ENCODE measurements around the gene DNAJB12.
"Not testable (repeated sequence)": the region's sequence is repeated elsewhere in the genome, so short reads cannot be mapped to it uniquely, and the experiment has no call there.

Gene DNAJB12

DNA sequence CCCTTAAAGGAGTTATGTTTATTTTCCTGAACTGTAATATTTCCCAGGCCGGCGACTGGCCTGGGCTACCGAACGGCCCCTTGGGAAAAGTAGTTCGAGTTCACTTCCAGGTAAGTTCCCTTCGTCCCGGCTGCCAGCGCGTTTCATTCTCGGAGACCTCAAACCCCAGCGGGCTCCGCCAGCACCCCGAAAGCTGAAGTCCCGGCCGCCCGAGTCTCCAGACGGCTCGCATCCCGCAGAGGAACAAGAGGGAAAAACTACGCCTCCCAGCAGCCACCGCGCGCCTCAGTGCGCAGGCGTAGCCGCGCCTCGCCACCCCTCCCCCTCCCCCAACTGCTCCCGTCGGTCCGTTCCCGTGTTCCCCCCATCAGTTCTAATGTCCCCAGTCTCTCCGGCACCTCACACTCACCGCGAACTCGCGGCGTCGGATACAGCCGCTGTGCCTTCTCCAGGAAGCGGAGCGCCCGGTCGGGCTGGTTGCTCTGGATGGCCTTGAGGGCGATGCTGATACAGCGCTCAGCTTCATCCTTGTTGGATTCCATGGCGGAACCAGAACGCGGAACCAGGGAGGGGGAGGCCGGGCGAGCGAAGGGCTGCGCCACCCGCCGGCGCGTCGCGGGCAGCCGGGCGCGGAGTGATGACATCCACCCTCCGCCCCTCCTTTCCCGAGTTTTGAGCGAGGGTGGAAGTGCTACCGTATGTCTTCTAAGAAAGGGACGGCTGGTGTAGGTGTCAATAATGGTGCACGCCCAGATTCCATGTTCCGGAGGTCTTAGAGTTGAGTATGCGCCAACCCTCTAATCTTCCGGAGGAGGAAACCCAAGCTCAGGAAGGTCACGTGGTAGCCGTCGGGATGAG, at the start of gene DNAJB12:
Gene DNAJB12 (minus strand): TSS at position 564 of the 858 bp plus-strand sequence. CDS start 22 bp downstream, at position 542.
- ATAC-seq (replicated peaks), result peak; percentile 88 to 91
- Mint-ChIP-seq H3K27ac (peak within 1 kb of the TSS; percentile 100), H3K9me3 (no peaks in the 10 kb centered on the region), H3K4me1 (peaks cover 21 to 46% of the 10 kb centered on the region in 2 donors), H3K27me3 (no peaks in the 10 kb centered on the region), H3K4me3 (peak within 1 kb of the TSS; percentile 98 to 99), H3K36me3 (peaks cover 15 to 24% of the 10 kb centered on the region in 2 donors)
- peak; percentile 92 for DNase-seq

DNA sequence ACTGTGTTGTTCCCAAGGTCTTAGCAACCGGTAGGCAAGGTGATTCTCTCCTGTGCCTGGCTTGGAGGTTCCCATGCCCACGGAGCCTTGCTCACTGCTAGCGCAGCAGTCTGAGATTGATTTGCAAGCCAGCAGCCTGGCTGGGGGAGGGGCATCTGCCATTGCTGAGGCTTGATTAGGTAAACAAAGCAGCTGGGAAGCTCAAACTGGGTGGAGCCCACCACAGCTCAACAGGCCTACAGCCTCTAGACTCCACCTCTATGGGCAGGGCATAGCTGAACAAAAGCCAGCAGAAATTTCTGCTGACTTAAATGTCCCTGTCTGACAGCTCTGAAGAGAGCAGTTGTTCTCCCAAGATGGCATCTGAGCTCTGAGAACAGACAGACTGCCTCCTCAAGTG, 40.9 kb upstream of the DNAJB12 start:
- not testable (repeated sequence) for H3K27ac Mint-ChIP-seq; DNase-seq; H3K27me3 Mint-ChIP-seq; H3K4me3 Mint-ChIP-seq; H3K4me1 Mint-ChIP-seq; H3K9me3 Mint-ChIP-seq; ATAC-seq (replicated peaks)
- peaks cover 28 to 43% of the 10 kb centered on the region in 2 donors for H3K36me3 Mint-ChIP-seq

DNA sequence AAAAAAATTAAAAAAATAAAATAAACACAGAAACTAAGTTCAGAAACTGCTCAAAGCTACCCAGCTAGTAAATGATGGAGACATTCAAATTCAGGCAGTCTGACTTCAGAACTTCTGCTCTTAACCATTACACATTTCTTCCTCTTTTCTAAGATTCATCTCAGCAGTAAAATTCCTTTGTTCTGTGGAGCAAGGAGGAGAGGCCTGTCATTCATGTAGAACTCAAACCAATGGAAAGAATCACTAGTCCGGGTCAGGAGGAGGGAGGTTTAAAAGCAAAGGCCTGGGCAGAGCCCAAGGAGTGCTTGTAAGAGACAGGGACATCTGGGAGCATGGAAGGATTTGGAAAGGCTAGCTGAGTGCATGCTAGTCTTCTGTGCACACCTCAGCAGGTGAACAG, 37.9 kb upstream of the DNAJB12 start:
- Mint-ChIP-seq H3K36me3 (peaks cover 24 to 31% of the 10 kb centered on the region in 2 donors), H3K9me3 (no peaks in the 10 kb centered on the region), H3K27me3 (no peaks in the 10 kb centered on the region), H3K4me1 (peaks cover 0 to 2% of the 10 kb centered on the region in 2 donors), H3K27ac (no peak overlapping the region), H3K4me3 (no peak overlapping the region)
- ATAC-seq (replicated peaks) (no peak), DNase-seq (no peak)

DNA sequence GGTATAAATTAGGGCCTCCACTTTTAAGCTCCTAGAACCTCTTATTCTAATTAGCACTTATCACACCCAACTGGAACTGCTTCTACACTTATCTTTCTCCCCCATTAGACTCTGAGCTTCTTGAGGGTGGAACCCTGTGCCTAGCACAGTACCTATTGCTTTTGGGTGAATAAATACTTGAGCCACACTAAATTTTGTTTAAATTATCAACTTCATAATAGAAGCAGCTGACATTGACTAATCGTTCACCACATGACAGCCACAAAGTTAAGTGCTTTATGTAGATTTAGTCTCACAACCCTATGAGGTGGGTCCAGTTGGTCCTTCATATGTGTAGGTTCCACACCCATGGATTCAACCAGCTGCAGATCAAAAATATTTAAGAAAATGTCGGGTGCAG, 36.0 kb upstream of the DNAJB12 start:
- H3K36me3 Mint-ChIP-seq, result peaks cover 11 to 15% of the 10 kb centered on the region in 2 donors

DNA sequence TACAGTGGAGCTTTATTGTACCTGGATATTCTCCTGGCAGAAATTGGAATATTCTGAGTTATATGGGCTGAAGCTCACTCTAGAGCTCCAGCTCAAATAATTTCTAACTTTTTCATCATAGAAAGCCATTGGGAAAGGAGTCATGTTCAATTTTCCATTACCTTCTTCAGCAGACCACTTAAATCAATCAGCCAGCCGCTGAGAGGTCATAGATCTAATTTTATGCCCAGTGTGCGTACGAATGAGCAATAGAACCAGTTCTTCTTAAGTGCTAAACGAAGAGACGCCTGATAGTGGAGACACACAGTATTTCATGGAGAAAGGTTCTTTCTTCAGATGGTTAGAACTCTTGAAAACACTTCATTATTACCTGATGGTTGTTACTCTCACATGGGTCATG, 35.0 kb upstream of the DNAJB12 start:
- no peaks in the 10 kb centered on the region for H3K9me3 Mint-ChIP-seq
- H3K27me3 Mint-ChIP-seq, result no peaks in the 10 kb centered on the region
- peaks cover 5 to 6% of the 10 kb centered on the region in 2 donors for H3K4me1 Mint-ChIP-seq
- no peak overlapping the region for H3K4me3 Mint-ChIP-seq
- no peak for DNase-seq
- ATAC-seq (replicated peaks), result no peak
- H3K27ac Mint-ChIP-seq, result no peak overlapping the region
- peaks cover 8 to 9% of the 10 kb centered on the region in 2 donors for H3K36me3 Mint-ChIP-seq

More for the DNA sequence above, 36.0 kb upstream of the DNAJB12 start:
- no peak overlapping the region for H3K27ac Mint-ChIP-seq
- no peak overlapping the region for H3K4me3 Mint-ChIP-seq
- no peaks in the 10 kb centered on the region for H3K27me3 Mint-ChIP-seq
- H3K4me1 Mint-ChIP-seq, result peaks cover 0 to under 1% of the 10 kb centered on the region in 2 donors
- no peaks in the 10 kb centered on the region for H3K9me3 Mint-ChIP-seq
- ATAC-seq (replicated peaks) (no peak), DNase-seq (no peak)

DNA sequence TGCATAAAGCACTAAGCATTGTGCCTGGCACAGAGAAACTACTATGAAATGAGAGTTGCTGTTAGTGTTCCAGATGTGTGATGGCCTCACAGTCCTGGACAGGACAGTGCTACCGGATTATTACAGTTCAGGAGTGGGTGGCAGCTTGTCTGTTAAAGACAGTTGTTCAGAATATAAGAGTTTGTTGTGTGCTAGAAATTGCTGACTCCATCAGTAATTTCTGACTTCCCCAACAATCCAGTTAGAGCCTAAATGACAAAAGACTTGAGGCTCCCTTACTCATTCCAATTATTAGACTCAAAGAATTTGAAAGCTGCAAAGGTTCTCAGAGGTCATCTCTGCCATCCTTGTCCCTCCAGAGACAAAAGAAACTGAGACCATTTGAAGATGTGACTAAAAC, 34.3 kb upstream of the DNAJB12 start:
- no peak overlapping the region for H3K27ac Mint-ChIP-seq
- no peak overlapping the region for H3K4me3 Mint-ChIP-seq
- DNase-seq (no peak), ATAC-seq (replicated peaks) (no peak)
- peaks cover 5 to 6% of the 10 kb centered on the region in 2 donors for H3K4me1 Mint-ChIP-seq
- no peaks in the 10 kb centered on the region for H3K27me3 Mint-ChIP-seq
- no peaks in the 10 kb centered on the region for H3K9me3 Mint-ChIP-seq
- peaks cover 8 to 9% of the 10 kb centered on the region in 2 donors for H3K36me3 Mint-ChIP-seq

DNA sequence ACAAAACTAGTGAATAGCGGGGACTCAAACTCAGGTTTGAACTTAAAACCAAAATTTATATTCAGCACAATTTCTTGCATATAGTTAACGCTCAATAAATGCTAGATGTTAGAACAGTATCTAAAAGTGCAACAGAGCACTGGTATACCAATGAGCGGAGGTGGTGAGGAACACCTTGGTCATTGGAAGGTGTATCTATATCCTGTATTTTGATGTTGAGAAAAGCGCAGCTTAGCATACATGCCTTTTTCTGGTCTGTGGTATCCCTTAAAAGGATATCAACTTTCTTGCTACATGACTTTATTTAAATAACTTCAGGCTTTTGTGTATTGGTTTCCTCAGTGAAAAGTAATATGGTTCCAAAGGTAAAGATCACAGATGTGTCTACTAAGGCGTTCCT, 33.3 kb upstream of the DNAJB12 start:
- ATAC-seq (replicated peaks), result no peak
- Mint-ChIP-seq H3K36me3 (peaks cover 3 to 5% of the 10 kb centered on the region in 2 donors), H3K27ac (no peak overlapping the region), H3K9me3 (no peaks in the 10 kb centered on the region), H3K4me3 (no peak overlapping the region), H3K27me3 (no peaks in the 10 kb centered on the region), H3K4me1 (peaks cover 5 to 6% of the 10 kb centered on the region in 2 donors)
- DNase-seq, result no peak

DNA sequence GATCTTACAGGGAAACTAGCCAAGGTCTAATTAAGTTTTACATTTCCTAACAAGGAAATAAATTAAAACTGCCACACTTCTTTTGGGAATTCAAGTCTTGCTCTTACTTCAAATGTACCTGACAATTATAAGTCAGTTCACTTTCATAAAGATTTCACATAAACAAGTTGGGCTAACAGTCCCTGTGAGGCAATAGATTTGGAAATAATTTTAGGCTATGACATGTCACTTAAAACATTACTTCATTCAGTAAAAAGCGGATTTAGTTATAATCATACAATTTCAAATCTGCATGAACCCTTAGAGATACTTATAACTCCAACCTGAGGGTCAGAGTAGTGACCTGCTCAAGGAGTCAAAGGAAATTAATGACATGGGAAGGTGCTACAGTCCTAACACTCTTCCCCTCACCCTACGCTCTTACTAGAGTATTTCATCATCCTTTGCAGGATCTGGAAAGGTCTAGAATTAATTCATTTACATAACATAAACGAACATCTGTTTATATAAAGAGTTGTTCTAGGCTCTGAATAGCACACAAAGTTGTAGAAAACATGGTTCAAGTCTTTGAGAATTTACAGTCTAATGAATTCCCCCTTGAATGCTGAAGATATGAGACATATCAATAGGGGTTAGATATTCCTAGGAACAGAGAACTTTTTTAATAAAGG, 32.3 kb upstream of the DNAJB12 start:
- ATAC-seq (replicated peaks), result no peak
- Mint-ChIP-seq H3K4me1 (peaks cover 5 to 6% of the 10 kb centered on the region in 2 donors), H3K27ac (no peak overlapping the region), H3K9me3 (no peaks in the 10 kb centered on the region), H3K36me3 (peaks cover 0 to 1% of the 10 kb centered on the region in 2 donors), H3K4me3 (no peak overlapping the region), H3K27me3 (no peaks in the 10 kb centered on the region)
- no peak for DNase-seq

DNA sequence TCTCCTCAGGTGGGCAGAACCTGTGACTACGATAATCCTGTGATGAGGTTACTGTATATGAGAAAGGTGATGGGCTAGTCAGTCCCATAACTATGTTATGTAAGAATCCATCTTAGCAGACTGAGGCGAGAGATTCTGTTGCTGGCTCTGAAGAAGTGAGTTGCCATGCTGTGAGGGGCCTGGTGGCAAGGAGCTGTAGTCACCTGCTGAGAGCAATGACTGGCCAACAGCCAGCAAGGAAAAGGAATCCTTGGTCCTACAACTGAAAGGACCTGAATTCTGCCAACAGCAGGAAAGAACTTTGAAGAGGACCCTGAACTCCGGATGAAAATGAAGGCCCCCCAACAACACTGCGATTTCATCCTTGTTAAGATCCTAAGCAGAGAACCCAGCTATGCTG, 31.0 kb upstream of the DNAJB12 start:
- Mint-ChIP-seq H3K9me3 (no peaks in the 10 kb centered on the region), H3K4me1 (peaks cover 5 to 6% of the 10 kb centered on the region in 2 donors), H3K36me3 (peaks cover 0 to 1% of the 10 kb centered on the region in 2 donors), H3K27me3 (no peaks in the 10 kb centered on the region), H3K4me3 (no peak overlapping the region), H3K27ac (no peak overlapping the region)
- DNase-seq (no peak), ATAC-seq (replicated peaks) (no peak)

DNA sequence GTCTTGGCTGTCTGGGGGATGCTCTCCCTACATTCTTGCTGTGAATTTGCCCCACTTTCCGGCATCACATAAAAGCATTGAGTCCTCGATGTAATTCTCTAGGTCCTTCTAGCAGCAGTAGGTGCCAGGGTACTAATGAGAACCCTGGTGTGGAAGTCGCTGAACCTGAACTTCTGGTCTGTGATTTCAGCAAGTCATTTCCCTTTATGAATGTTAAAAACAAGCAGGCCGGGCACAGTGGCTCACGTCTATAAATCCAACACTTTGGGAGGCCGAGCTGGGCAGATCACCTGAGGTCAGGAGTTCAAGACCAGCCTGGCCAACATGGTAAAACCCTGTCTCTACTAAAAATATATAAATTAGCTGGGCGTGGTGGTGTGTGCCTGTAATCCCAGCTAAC, 30.3 kb upstream of the DNAJB12 start:
- H3K4me1 Mint-ChIP-seq; H3K36me3 Mint-ChIP-seq; H3K4me3 Mint-ChIP-seq; ATAC-seq (replicated peaks); H3K9me3 Mint-ChIP-seq; DNase-seq; H3K27me3 Mint-ChIP-seq; H3K27ac Mint-ChIP-seq: not testable (repeated sequence)

DNA sequence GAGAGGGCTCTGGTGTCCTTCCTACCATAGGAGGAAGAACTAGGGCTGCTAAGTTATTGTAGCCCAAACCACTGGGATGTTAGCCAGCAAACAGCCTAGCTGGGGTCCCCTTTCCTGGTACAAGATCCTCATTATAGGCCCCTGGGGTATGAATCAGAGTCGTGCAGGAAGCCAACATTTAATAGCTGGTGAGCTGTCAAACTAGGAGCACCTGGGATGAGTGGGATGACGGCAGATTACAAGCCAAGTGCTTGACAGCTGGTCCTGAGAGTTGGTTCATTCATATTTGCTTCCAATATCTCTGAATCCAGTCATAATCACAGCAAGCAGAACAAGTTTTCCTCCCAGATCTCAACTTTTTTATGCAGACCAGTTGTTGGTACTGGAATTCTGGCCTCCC, 25.1 kb upstream of the DNAJB12 start:
- no peak for ATAC-seq (replicated peaks)
- Mint-ChIP-seq H3K4me1 (peaks cover under 1 to 5% of the 10 kb centered on the region in 2 donors), H3K27ac (no peak overlapping the region), H3K27me3 (no peaks in the 10 kb centered on the region), H3K4me3 (no peak overlapping the region), H3K36me3 (peaks cover 7 to 8% of the 10 kb centered on the region in 2 donors), H3K9me3 (no peaks in the 10 kb centered on the region)
- DNase-seq, result no peak

DNA sequence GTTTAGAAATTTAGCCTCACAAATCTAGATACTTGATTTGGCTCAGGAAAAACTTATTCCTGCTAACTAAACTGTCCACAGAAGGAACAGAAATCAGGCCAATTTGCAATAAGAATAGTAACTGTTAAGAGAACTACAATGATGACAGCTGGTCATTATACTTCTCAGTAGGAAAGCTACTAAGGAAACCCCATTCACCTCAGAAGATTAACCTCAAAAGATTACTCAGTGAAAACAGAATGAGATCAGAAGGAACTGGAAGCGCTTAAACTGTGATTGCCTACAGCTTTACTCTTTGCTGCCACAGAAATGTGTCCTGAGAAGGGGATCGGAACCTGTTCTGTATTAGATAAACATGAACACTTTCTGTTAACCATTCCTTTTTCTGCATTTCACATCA, 24.3 kb upstream of the DNAJB12 start:
- Mint-ChIP-seq H3K9me3 (no peaks in the 10 kb centered on the region), H3K36me3 (peaks cover 7% of the 10 kb centered on the region in 2 donors), H3K4me3 (no peak overlapping the region), H3K27ac (no peak overlapping the region), H3K27me3 (no peaks in the 10 kb centered on the region), H3K4me1 (peaks cover 0 to 5% of the 10 kb centered on the region in 2 donors)
- ATAC-seq (replicated peaks), result no peak
- no peak for DNase-seq

DNA sequence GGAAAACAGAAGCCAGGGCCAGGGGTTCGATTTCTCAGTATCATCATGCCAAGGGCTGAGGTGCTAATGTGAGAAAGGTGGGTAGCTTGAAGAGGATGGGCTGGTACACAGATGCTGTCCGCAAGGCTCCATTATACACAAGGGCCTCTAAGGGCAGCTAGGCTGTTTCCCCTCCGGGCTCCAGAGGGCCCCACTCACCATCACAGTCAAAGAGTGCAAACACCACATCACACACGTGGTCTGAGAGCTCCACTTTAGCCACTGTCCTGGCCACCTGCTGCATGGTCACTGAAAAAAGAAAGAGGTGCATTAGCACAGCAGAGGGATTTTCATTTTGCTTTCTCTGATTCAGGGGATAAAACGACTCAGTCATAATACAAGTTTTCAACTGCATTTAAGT, 20.9 kb upstream of the DNAJB12 start:
- Mint-ChIP-seq H3K9me3 (no peaks in the 10 kb centered on the region), H3K4me1 (peaks cover 0 to 5% of the 10 kb centered on the region in 2 donors), H3K27ac (no peak overlapping the region), H3K36me3 (peaks cover 9 to 11% of the 10 kb centered on the region in 2 donors), H3K27me3 (no peaks in the 10 kb centered on the region), H3K4me3 (no peak overlapping the region)
- ATAC-seq (replicated peaks) (no peak), DNase-seq (no peak)

DNA sequence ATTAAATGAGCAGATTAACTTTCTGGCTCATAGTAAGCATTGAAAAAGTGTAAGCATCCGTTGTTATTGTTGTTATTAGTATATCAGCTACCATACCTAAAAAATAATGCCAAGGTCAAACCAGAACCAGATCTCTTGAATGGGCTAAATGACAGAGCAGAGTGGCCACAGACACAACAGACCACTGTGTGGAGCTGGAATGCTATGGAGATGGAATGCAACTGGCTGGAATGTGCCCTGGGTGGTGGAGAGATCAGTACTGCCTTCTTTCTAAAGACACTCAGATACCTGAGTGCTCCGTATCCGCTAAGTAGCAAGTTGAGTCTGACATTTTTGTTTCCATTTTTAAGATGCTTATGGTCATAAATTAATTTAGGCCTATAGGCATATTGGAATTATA, 20.5 kb upstream of the DNAJB12 start:
- DNase-seq (no peak), ATAC-seq (replicated peaks) (no peak)
- H3K36me3 Mint-ChIP-seq, result peaks cover 9 to 11% of the 10 kb centered on the region in 2 donors
- H3K4me1 Mint-ChIP-seq, result peaks cover 0 to 5% of the 10 kb centered on the region in 2 donors
- H3K27me3 Mint-ChIP-seq, result no peaks in the 10 kb centered on the region
- H3K4me3 Mint-ChIP-seq, result no peak overlapping the region
- H3K9me3 Mint-ChIP-seq, result no peaks in the 10 kb centered on the region
- H3K27ac Mint-ChIP-seq, result no peak overlapping the region
